Measurements from ENCODE around the gene EEF1AKMT2.

DNA sequence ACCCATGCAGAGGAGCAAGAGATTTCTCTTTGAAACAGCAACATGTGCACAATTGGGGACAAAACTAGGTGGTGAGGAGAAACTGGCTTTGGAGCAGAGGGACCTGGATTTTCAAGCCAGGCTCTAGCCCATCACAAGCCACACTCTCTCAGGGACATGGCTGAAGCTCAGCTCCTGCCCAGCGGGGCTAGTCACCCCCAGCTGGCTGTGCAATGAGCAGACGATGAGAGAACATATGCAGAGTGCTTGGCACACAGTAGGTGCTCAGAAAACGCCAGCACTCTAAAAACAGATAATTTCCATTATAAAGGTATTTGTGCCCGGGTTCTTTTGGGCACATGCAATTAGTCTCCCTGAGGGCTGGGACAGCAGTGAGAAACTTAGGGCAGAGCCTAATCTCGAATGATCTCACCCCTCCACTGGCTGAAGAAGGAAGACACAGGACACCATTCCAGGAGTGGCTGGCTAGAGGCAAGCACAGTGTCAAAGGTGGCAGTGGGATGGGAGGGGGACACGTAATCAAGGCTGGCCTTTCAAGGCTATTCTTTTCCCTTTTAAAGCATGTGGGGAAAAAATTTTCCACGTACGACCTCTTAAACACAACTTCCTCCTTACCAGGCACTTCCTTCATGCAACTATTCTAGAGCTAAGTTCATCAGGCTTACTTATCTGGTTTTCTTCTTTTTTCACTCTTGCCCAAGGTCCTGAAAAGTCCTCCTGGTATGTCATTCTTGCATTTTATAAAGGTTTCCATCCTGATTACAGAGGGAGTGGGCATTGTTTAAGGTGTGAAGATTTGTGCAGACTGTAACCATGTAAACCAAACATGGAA lies 62.6 kb downstream of the EEF1AKMT2 start:
- no peak for TF ChIP-seq YY1 (IDR thresholded peaks at IDR 0.05; ENCODE audit: insufficient read depth, insufficient read length)
- TF ChIP-seq SUZ12 (IDR thresholded peaks at IDR 0.05; ENCODE audit: extremely low read depth, insufficient read depth, insufficient read length), result no peak

Measured in NT2/D1 (cell line).